Stimulated activated CD8-positive, alpha-beta memory T cell treated with anti-CD3 and anti-CD28 coated beads, Interleukin-2, amount 100 ng/mL, for 1 hour (primary cell): ENCODE measurements around the gene PLPP3.

Experiments used
- DNase-seq, 2 donors: peaks; one replicate each; pipeline ENCODE4 v3.0.0-alpha.2; 2020; ENCODE audit warnings: low read depth in 2 of 2

The PLPP3 gene

GRCh38 chr1:56576880-56577405 is 2.4 kb downstream of the PLPP3 start:
- DNase-seq, result no peak

GRCh38 chr1:56575865-56576264 is 3.5 kb downstream of the PLPP3 start:
- no peak for DNase-seq

- no peak for DNase-seq
These were observed 4.6 kb downstream of the PLPP3 start for GRCh38 chr1:56574794-56575193.

- DNase-seq, result no peak
These were observed 6.1 kb downstream of the PLPP3 start for GRCh38 chr1:56573311-56573710.

- DNase-seq, result no peak
These were observed 6.9 kb downstream of the PLPP3 start for GRCh38 chr1:56572334-56573050.

- no peak for DNase-seq
These were observed 7.9 kb downstream of the PLPP3 start for GRCh38 chr1:56571448-56571847.

- no peak for DNase-seq
These were observed 8.4 kb downstream of the PLPP3 start for GRCh38 chr1:56570924-56571372.

GRCh38 chr1:56569661-56570060 is 9.7 kb downstream of the PLPP3 start:
- DNase-seq, result no peak

GRCh38 chr1:56566994-56567393 is 12.4 kb downstream of the PLPP3 start:
- no peak for DNase-seq

GRCh38 chr1:56566061-56566744 is 13.2 kb downstream of the PLPP3 start:
- DNase-seq, result no peak

- DNase-seq, result no peak
These were observed 14.7 kb downstream of the PLPP3 start for GRCh38 chr1:56564615-56565014.

- no peak for DNase-seq
These were observed 15.8 kb downstream of the PLPP3 start for GRCh38 chr1:56563568-56563967.

- no peak for DNase-seq
These were observed 16.4 kb downstream of the PLPP3 start for GRCh38 chr1:56562891-56563452.

- DNase-seq, result no peak
These were observed 17.9 kb downstream of the PLPP3 start for GRCh38 chr1:56561227-56562019.

- DNase-seq, result no peak
These were observed 21.6 kb downstream of the PLPP3 start for GRCh38 chr1:56557746-56558145.

- no peak for DNase-seq
These were observed 23.9 kb downstream of the PLPP3 start for GRCh38 chr1:56555448-56555847.

- DNase-seq, result no peak
These were observed 26.3 kb downstream of the PLPP3 start for GRCh38 chr1:56553046-56553445.

- no peak for DNase-seq
These were observed 27.0 kb downstream of the PLPP3 start for GRCh38 chr1:56552349-56552748.

- DNase-seq, result no peak
These were observed 27.7 kb downstream of the PLPP3 start for GRCh38 chr1:56551691-56552090.

GRCh38 chr1:56550859-56551188 is 28.5 kb downstream of the PLPP3 start:
- no peak for DNase-seq

- DNase-seq, result no peak
These were observed 29.1 kb downstream of the PLPP3 start for GRCh38 chr1:56550138-56550858.
